ENCODE results near the gene FAM181B.

The FAM181B gene

DNA sequence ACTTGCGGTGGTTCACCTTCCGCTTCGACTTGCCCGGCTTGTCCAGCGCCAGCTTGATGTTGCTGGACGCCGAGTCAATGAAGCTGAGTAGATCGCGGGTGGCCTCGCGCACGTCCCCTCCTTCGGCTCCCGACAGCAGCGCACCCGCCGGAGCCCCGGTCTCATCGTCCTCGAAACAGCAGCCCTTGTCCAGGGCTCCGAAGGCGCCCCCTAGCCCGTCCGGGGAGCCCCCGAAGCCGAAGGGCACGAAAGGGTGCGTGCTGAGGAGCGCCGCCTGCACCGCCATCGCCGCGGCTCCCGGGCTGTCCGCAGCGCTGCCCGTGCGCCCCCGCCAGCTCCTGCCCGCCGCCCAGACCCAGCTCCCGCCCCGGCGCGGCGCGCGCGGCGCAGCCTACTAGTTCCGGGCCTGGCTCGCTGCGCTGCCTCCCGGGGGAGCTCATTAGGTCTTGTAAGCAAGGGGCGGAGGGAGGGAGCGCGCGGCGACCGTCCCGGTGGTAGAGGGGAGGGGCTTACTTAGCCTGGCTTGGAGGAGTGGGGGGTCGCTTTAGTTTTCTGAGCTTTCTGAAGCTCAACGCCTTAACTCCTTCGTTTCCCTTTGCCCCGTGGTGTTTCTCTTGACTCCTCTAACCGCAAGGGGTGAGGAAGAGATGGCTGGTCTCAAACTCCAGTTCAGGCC, at the start of gene FAM181B:
FAM181B (minus strand) TSS at position 421 of the 676 bp plus-strand sequence; CDS start at position 286, 135 bp downstream.
- peak; percentile 36 for ATAC-seq (replicated peaks; ENCODE audit: extremely low read depth, poor library complexity, severe bottlenecking)
- Mint-ChIP-seq H3K4me3 (peak within 1 kb of the TSS; percentile 58), H3K36me3 (ENCODE audit: insufficient read depth) (no peaks in the 10 kb centered on the region), H3K4me1 (no peaks in the 10 kb centered on the region), H3K27ac (ENCODE audit: low read depth) (no peak within 1 kb of the TSS), H3K27me3 (peaks cover 86% of the 10 kb centered on the region), H3K9me3 (no peaks in the 10 kb centered on the region)
- no peak for DNase-seq (ENCODE audit: low spot score in 2 of 2)

DNA sequence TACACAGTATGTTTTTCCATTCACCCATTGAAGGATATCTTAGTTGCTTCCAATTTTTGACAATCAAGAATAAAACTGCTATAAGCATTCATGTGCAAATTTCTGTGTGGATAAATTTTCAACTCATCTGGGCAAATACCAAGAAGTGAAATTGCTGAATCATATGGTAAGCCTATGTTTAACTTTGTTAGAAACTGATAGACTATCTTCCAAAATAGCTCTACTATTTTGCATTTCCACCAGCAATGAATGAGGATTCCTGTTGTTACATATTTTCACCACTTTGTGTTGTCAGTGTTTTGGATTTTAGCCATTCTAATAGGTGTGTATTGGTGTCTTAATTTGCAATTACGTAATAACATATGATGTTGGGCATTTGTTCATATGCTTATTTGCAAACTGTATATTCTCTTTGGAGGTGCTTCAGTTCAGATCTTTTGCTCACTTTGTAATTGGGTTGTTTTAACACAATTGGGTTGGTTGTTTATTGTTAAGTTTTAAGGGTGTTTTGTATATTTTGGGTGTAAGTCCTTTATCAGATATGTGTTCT, 49.2 kb upstream of the FAM181B start:
- ATAC-seq (replicated peaks; ENCODE audit: extremely low read depth, poor library complexity, severe bottlenecking), result no peak
- H3K4me1 Mint-ChIP-seq, result no peaks in the 10 kb centered on the region

GRCh38 chr11:82778776-82779175, 45.1 kb upstream of the FAM181B start:
- ATAC-seq (replicated peaks; ENCODE audit: extremely low read depth, poor library complexity, severe bottlenecking) (no peak), DNase-seq (ENCODE audit: low spot score in 2 of 2) (no peak)
- peaks cover 38% of the 10 kb centered on the region for H3K27me3 Mint-ChIP-seq
- no peak overlapping the region for H3K27ac Mint-ChIP-seq (ENCODE audit: low read depth)
- peaks cover 22% of the 10 kb centered on the region for H3K9me3 Mint-ChIP-seq
- no peaks in the 10 kb centered on the region for H3K4me1 Mint-ChIP-seq
- H3K4me3 Mint-ChIP-seq, result no peak overlapping the region
- no peaks in the 10 kb centered on the region for H3K36me3 Mint-ChIP-seq (ENCODE audit: insufficient read depth)

More for the DNA sequence above, 49.2 kb upstream of the FAM181B start:
- Mint-ChIP-seq H3K36me3 (ENCODE audit: insufficient read depth) (no peaks in the 10 kb centered on the region), H3K9me3 (peaks cover 14% of the 10 kb centered on the region), H3K27ac (ENCODE audit: low read depth) (no peak overlapping the region), H3K4me3 (no peak overlapping the region), H3K27me3 (peaks cover 26% of the 10 kb centered on the region)
- no peak for DNase-seq (ENCODE audit: low spot score in 2 of 2)

GRCh38 chr11:82776377-82776776, 42.7 kb upstream of the FAM181B start:
- Mint-ChIP-seq H3K4me1 (no peaks in the 10 kb centered on the region), H3K36me3 (ENCODE audit: insufficient read depth) (no peaks in the 10 kb centered on the region), H3K27me3 (peaks cover 31% of the 10 kb centered on the region), H3K4me3 (no peak overlapping the region), H3K9me3 (peaks cover 13% of the 10 kb centered on the region), H3K27ac (ENCODE audit: low read depth) (no peak overlapping the region)
- DNase-seq (ENCODE audit: low spot score in 2 of 2) (no peak), ATAC-seq (replicated peaks; ENCODE audit: extremely low read depth, poor library complexity, severe bottlenecking) (no peak)

- Mint-ChIP-seq H3K9me3 (peaks cover 9% of the 10 kb centered on the region), H3K27ac (ENCODE audit: low read depth) (no peak overlapping the region), H3K4me3 (no peak overlapping the region), H3K27me3 (peaks cover 31% of the 10 kb centered on the region), H3K4me1 (no peaks in the 10 kb centered on the region), H3K36me3 (ENCODE audit: insufficient read depth) (no peaks in the 10 kb centered on the region)
- ATAC-seq (replicated peaks; ENCODE audit: extremely low read depth, poor library complexity, severe bottlenecking) (no peak), DNase-seq (ENCODE audit: low spot score in 2 of 2) (no peak)
These were observed 42.2 kb upstream of the FAM181B start for GRCh38 chr11:82775736-82776346.

DNA sequence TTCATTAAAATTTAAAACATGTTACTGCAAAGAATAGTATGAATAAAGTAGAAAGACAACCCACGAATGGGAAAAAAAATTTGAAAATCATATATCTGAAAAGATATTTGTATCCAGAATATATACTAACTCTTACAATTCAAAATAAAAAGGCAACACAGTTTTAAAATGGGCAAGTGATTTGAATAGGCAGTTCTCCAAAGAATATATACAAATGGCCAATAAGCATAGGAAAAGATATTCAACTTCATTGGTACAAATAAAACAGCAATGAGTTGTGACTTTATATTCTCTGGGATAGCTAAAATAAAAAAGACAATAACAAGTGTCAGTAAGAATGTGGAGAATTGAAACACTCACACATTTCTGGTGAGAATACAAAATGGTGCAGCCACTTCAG, 41.6 kb upstream of the FAM181B start:
- Mint-ChIP-seq H3K27me3 (peaks cover 31% of the 10 kb centered on the region), H3K27ac (ENCODE audit: low read depth) (no peak overlapping the region), H3K36me3 (ENCODE audit: insufficient read depth) (no peaks in the 10 kb centered on the region), H3K4me3 (no peak overlapping the region), H3K9me3 (peaks cover 9% of the 10 kb centered on the region), H3K4me1 (no peaks in the 10 kb centered on the region)
- ATAC-seq (replicated peaks; ENCODE audit: extremely low read depth, poor library complexity, severe bottlenecking), result no peak
- DNase-seq (ENCODE audit: low spot score in 2 of 2), result no peak

GRCh38 chr11:82771781-82772180, 38.1 kb upstream of the FAM181B start:
- no peaks in the 10 kb centered on the region for H3K36me3 Mint-ChIP-seq (ENCODE audit: insufficient read depth)
- no peak overlapping the region for H3K4me3 Mint-ChIP-seq
- H3K4me1 Mint-ChIP-seq, result no peaks in the 10 kb centered on the region
- H3K9me3 Mint-ChIP-seq, result peaks cover under 1% of the 10 kb centered on the region
- DNase-seq (ENCODE audit: low spot score in 2 of 2) (no peak), ATAC-seq (replicated peaks; ENCODE audit: extremely low read depth, poor library complexity, severe bottlenecking) (no peak)
- no peak overlapping the region for H3K27ac Mint-ChIP-seq (ENCODE audit: low read depth)
- H3K27me3 Mint-ChIP-seq, result peaks cover 22% of the 10 kb centered on the region

DNA sequence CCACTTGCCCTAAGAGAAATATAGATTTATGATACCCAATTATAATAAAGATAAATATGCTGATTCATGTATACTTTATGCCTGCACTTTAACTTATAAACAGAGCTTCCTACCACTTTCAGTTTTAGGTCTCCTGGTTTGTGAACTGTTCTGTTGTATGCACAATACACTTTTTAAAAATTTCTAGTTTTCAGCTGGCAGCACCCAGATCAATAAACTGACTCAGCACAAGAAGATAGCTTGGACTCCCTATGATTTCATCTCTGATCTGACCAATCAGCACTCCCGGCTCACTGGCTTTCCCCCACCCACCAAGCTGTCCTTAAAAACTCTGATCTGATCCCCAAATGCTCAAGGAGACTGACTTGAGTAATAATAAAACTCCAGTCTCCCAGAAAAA, 33.5 kb upstream of the FAM181B start:
- no peak for DNase-seq (ENCODE audit: low spot score in 2 of 2)
- Mint-ChIP-seq H3K4me1 (no peaks in the 10 kb centered on the region), H3K9me3 (no peaks in the 10 kb centered on the region), H3K27me3 (peaks cover 35% of the 10 kb centered on the region), H3K36me3 (ENCODE audit: insufficient read depth) (no peaks in the 10 kb centered on the region), H3K4me3 (no peak overlapping the region), H3K27ac (ENCODE audit: low read depth) (no peak overlapping the region)
- ATAC-seq (replicated peaks; ENCODE audit: extremely low read depth, poor library complexity, severe bottlenecking), result no peak

- no peaks in the 10 kb centered on the region for H3K9me3 Mint-ChIP-seq
- H3K4me1 Mint-ChIP-seq, result no peaks in the 10 kb centered on the region
- no peak overlapping the region for H3K27ac Mint-ChIP-seq (ENCODE audit: low read depth)
- H3K36me3 Mint-ChIP-seq (ENCODE audit: insufficient read depth), result no peaks in the 10 kb centered on the region
- no peak for DNase-seq (ENCODE audit: low spot score in 2 of 2)
- ATAC-seq (replicated peaks; ENCODE audit: extremely low read depth, poor library complexity, severe bottlenecking), result no peak
- no peak overlapping the region for H3K4me3 Mint-ChIP-seq
- H3K27me3 Mint-ChIP-seq, result peaks cover 35% of the 10 kb centered on the region
These were observed 31.9 kb upstream of the FAM181B start for GRCh38 chr11:82765466-82766034.

DNA sequence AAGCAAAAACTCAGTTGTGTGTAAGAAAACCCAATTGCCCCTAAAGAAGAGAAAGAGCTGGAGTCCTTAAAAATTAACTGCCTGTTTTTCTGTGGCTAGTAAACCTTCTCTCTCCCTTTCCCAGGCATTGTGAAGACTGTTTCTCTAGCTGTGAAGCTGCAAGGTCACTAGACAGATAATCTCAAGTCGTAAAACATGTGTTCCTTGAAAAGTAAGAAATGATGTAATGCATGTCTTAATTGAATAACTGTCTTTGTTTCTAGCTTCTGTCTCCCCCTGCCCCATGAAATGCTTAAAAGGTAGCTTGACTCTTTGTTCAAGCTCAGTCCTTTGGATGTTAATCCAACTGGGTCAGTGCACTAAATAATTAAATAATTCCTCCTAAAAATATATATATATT, 29.5 kb upstream of the FAM181B start:
- Mint-ChIP-seq H3K4me3 (no peak overlapping the region), H3K4me1 (no peaks in the 10 kb centered on the region), H3K36me3 (ENCODE audit: insufficient read depth) (no peaks in the 10 kb centered on the region), H3K27me3 (peaks cover 26% of the 10 kb centered on the region), H3K9me3 (no peaks in the 10 kb centered on the region), H3K27ac (ENCODE audit: low read depth) (no peak overlapping the region)
- ATAC-seq (replicated peaks; ENCODE audit: extremely low read depth, poor library complexity, severe bottlenecking) (no peak), DNase-seq (ENCODE audit: low spot score in 2 of 2) (no peak)

DNA sequence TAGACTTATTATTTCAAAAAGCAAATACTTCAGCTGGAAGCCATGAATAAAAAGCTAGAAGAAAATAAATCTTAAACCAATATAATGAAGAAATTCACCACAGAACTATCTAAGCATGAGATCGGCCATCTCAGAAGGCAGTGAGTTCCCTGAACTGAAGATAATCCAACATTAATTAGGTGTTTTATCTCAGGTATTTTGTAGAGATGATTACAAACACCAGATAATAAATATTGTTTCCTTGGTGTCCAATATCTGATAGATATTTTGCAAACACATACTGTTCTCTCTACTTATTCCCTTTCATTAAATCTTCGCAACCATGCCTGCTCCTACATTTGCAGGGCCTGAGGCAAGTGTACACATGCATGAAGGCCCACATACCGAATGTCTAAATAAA, 26.0 kb upstream of the FAM181B start:
- no peaks in the 10 kb centered on the region for H3K36me3 Mint-ChIP-seq (ENCODE audit: insufficient read depth)
- H3K4me3 Mint-ChIP-seq, result no peak overlapping the region
- ATAC-seq (replicated peaks; ENCODE audit: extremely low read depth, poor library complexity, severe bottlenecking), result no peak

DNA sequence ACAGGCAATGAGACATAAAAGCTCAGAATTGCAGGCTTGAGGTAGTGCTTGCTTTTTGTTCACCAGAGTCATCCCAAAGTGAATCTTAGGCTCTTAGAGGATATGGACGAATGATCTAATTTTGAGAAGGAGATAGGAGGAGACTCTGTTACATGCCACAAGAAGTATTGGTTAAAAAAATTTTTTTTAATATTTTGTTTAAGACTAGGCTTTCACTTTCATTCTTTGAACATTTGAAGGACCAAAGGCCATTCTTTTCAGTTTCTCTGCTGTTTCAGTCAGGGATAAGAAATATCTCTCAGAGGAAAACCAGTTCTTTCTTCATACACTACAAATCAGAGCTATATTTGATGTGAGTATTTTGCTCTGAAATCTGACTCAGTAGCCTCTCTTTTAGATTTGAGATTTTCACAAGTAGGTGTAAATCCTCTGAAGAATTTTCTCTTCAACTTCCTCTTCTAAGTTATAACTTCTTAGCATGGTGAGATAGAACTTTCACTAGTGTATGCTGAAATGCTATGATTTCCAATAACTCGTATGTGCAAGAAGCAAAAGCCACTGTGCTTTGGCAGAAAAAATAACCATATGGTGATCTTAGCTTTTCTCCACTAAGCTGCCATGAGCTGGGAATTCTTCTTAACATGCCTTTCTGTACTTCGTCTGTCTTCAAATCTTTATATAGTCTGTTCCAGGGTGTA, 24.1 kb upstream of the FAM181B start:
- no peaks in the 10 kb centered on the region for H3K36me3 Mint-ChIP-seq (ENCODE audit: insufficient read depth)
- ATAC-seq (replicated peaks; ENCODE audit: extremely low read depth, poor library complexity, severe bottlenecking) (no peak), DNase-seq (ENCODE audit: low spot score in 2 of 2) (no peak)
- H3K27ac Mint-ChIP-seq (ENCODE audit: low read depth), result no peak overlapping the region
- no peaks in the 10 kb centered on the region for H3K9me3 Mint-ChIP-seq
- H3K4me3 Mint-ChIP-seq, result peak overlapping the region; percentile 43
- peaks cover 6% of the 10 kb centered on the region for H3K4me1 Mint-ChIP-seq
- H3K27me3 Mint-ChIP-seq, result peaks cover 5% of the 10 kb centered on the region

More for the DNA sequence above, 26.0 kb upstream of the FAM181B start:
- Mint-ChIP-seq H3K27ac (ENCODE audit: low read depth) (no peak overlapping the region), H3K9me3 (no peaks in the 10 kb centered on the region), H3K4me1 (peaks cover 6% of the 10 kb centered on the region), H3K27me3 (no peaks in the 10 kb centered on the region)
- DNase-seq (ENCODE audit: low spot score in 2 of 2), result no peak
